ENCODE measurements around the gene MAP3K9.
A peak's percentile ranks its signal among the peaks of the same experiment; 100 is the strongest.

MAP3K9 gene

DNA sequence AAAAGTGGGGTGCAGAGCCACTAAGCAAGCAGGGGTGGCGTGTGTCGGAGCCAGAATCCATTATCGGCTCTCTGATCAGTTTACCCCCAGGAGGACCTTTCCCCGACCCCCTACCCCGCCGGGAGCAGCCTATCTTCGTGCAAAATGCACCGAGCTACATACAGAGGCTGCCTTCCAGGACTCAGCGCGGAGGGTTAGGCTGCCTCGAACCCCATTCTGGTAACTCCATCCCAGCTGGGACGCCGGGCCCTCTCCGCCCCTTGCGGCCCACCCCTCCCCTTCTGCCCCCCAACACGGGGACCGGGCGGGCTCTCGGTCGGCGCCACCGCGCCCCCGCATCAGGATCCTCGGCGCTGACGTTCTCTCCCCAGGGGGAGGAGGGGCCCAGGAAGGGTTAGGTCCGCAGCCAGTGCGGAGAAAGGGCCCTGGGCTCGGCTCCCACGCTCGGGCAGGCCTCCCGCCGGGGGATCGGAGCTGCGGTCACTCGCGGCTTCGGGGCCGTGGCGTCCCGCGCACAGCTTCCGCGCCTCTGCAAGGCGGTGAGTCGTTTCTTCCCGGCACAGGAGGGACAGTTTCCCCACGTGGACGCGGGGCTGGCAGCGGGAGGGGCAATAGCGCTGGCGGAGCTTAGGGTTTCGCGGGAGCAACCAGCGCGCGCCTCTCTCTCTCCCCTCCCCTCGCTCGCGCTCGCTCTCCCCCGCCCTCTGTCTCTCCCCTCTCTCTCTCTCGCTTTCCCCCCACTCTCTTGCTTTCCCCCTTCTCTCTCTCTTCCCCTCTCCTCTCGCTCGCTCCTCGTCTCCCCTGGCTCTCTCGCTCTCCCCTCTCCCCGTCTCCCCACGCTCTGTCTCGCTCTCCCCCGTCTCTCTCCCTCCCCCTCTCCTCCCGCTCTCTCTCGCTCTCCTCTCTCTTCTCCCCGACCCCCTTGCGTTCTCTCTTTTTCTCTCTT, 12.5 kb upstream of the MAP3K9 start:
- DNase-seq (ENCODE audit: low read depth): peak; percentile 57

DNA sequence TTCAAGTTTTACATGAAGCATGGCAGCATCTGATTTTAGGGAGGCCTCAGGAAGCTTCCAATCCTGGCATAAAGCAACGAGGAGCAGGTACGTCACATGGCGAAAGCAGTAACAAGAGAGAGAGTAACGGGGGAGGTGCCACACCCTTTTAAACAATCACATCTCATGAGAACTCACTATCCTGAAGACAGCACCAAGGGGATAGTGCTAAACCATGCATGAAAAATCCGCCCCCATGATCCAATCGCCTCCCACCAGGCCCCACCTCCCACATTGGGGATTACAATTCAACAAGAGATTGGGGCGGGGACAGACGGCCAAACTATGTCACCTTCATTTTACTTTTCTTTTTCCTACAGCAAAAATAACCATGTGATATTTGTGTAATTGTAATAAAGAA, 7.2 kb upstream of the MAP3K9 start:
- DNase-seq (ENCODE audit: low read depth): no peak

DNA sequence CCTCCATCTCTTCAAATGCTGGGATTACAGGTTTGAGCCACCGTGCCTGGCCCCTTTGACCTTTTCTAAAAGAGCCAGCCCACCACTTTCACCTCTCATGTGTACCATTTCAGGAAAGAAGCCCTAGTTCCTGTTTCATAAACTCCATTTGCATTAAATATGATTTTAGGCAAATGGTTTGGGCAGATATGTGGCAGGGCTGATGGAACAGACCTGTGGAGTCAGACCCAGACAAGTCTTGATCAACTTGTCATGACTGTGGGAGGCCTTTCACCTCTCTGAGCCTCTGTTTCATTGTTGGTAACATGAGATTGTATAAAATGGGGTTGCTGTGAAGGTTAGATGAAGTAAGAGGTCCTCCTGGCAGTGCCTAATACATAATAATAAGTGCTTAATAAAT, 5.2 kb upstream of the MAP3K9 start:
- DNase-seq (ENCODE audit: low read depth): no peak

DNA sequence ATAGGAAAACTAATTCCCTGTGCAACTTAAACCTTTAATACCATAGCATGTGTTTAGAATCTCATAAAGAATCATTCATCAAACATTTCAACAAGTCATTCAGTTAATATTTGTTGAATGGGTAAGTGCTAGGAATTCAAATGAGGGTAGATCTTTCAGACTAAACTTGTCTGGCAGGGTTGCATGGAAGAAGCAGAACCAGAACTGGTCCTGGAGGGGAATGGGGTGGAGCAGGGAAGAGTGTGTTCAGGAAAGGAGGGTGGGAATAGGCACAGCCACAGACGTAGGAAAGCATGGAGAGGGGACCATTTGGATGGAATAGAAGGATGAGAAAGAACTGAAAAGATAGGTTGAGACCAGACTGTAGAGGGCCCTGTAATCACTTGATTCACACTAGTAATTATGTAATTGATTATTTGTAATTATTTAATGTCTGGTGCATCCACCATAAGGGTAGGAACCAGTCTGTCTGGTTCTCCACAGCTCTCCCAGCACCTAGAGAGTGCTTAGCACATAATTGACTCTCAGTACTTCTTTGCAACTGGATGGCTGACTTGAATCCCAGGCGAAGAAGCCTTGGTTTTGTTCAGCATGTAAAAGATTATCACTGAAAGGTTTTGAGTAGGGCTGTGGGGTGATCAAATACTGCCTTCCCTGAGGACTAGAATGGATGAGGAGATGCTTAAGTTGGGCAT, 3.0 kb upstream of the MAP3K9 start:
- DNase-seq (ENCODE audit: low read depth): no peak

DNA sequence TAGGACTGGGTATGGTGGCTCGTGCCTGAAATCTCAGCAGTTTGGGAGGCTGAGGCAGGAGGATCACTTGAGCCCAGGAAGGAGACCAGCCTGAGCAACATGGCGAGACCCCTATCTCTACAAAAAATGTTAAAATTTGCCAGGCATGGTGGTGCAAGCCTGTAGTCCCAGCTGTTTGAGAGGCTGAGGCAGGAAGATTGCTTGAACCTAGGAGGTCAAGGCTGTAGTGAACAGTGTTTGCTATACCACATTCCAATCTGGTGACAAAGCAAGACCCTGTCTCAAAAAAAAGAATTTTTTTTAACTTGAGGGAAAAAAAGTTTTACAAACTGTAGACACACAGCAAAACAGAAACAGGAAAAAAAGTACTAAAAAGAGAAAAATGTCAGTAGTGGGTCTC, 2.3 kb upstream of the MAP3K9 start:
- DNase-seq (ENCODE audit: low read depth): no peak

DNA sequence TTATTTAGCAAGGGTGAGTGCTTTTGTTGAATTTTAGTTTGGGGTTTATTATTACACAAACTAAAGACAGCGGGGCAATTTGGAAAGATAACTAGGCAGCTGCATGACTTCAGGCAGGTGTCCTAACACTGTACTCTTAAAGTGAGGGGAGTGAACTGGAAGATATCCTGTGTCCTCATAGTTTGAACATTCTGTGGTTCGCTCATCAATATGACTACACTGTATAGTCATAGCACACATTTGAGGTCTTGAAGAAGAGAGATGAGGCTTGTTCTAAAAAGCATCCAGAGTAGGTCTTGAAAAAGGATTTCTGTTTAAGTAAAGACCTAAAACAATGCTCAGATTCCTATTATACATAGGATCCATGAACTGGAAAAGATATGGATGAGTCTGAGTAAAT, 1.7 kb upstream of the MAP3K9 start:
- no peak for DNase-seq (ENCODE audit: low read depth)

DNA sequence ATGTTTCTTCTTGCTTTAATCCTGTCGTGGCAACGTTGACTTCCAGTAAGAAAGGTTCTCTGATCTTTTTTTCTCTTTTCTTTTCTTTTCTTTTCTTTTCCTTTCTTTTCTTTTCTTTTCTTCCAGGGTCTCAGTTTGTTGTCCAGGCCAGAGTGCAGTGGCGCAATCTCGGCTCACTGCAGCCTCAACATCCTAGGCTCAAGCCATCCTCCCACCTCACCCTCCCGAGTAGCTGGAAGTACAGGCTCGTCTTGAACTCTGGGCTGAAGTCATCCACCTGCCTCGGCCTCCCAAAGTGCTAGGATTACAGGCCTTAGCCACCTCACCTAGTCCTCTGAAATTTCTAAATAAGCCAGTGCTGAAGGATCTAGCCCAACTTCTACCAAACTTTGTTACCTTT, 1.3 kb upstream of the MAP3K9 start:
- no peak for DNase-seq (ENCODE audit: low read depth)

DNA sequence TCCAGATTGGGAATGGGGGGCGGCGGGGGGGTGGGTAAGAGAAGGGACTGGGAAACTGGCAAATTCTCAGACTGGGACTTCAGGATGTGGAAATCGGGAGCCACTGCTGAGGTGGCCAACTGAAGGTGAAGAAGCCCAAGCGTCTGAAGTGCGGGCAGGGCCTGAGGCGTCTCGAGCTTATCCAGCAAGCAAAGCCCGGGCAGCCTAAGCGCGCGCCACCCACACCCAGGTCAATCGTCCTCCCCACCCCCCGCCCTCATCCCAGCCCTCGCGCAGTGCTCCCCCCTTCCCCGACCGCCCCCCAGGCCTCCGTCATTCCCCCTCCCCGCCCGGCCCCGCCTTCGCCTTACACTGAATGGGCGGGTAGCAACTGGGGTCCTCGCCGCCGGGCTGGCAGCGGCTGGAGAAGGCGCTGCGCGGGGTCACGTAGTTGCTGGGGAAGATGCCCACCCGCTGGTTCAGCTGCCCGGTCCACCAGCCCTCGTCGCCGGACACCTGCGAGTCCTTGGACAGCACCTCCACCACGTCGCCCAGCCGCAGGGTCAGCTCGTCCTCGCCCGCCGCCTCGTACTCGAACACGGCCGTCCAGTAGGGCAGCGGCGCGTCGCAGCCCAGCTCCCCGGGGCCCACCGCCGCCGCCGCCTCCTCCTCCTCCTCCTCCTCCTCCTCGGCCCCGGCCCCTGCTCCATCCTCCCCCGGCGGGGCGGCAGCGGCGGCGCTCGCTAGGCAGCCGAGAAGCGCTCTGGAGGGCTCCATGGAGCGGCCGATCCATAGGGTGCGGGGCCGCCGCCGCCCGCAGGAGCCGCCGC, 693 bp downstream of the MAP3K9 start:
- DNase-seq (ENCODE audit: low read depth): no peak

DNA sequence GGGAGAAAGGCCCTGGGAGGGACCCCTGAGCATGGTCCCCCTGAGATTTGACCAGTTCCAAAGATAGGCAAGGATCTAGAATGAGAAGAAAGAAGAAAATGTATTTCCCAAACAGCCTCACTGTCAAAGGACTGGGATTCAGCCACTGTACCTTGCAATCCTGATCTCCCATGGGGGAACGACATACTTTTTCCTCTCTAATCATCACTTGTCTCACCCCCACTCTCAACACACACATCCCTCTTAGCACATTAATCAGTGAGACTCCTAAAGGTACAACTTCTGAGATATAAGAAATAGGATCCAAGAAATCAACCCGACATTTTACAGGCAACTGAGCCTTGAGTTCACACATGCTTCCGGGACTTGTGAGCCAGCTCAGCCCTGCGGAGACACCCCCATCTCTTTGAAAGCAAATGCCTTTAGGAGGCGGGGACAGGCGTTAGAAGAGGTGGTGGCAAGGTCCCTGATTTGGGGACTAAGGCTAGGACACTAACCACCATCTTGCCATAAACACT, 1.4 kb downstream of the MAP3K9 start:
- no peak for DNase-seq (ENCODE audit: low read depth)

DNA sequence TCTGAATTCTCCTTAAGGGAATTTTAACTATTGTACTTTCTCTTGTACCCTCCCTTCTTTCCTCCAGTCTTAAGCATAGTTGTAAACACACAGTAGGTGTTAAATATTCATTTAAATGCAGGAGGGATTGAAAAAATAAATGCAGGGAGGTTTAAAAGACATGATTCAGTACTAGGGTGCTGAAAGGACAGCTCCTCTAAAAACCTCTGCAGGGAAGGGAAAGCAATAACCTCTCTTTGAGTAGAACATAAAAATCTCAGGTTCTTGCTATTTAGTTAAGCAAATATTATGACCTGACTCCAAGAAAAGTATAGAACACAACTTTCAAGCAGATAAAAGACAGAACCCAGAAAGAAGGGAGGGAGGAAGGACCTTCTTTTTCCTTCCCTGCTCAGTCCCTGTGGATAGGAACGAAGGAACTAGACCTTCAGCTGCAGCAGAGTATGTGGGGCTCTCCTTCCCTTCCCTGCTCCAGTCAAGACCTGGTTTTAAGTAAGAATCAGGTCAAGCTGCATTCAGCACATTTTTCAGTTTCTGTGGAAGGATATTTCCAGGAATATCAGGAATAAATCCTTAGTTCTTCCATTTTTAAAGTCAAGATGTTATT, 4.7 kb downstream of the MAP3K9 start:
- peak; percentile 29 for DNase-seq (ENCODE audit: low read depth)

DNA sequence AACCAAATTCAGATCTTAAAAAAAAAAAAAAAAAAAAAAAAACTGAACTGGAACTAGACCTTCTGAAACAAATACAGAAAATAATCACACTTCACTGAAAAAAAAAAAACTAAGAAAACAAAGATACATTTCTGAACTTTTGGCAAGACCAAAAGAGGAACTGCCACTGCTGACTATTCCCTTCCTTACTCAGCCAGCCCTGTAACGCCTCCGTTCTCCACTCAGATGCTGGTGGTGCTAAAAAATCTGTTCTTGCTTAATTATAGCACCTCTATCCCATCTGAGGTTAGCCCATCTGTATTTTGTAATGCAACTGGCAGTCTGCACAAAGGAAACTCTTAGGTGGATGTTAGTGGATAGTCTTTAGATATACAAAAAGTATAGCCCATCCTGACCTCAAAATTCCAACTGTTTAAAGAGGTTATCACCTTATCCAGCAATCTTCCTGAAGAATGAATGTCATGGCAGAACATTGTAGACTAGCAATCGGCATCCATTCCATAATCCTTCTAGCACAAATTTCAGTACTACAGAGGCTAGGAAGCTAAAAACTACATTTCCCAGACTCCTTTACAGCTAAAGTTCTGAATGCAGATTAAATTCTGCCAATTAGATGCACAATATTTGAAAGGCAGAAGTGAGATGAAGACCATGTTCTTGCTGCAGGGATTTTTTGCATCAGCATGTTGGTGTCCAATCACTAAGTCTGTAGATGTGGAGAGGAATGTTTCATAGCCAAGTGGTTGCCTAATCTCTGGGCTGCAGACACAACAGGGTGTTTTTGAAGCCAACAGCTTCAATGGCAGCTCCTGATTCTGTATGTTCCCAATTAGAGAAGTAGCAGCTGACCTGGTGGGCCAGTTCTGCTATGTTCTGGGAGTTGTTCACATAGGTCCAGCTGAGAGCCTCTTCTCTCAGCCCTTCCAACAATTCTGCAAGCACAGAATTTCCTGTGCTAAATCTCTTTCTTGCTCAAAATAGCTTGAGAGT, 5.7 kb downstream of the MAP3K9 start:
- no peak for DNase-seq (ENCODE audit: low read depth)

DNA sequence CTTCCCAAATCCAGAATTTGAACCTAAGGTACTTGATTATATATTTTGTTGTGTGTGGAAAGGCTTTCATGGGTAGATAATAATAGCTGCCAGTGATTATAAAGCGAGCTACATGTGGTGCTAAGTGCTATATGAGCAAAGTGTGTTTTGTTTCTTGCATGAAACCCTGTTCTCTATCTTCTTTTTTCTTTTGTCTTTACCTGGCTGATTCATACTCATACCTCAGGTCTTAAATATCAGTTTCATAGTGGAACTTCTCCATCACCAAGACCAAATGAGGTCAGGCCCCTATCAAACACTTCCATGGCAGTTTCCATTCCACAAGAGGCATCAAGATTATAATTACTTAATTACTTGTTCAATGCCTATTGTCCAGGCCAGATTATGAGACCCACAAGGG, 6.9 kb downstream of the MAP3K9 start:
- DNase-seq (ENCODE audit: low read depth): no peak

DNA sequence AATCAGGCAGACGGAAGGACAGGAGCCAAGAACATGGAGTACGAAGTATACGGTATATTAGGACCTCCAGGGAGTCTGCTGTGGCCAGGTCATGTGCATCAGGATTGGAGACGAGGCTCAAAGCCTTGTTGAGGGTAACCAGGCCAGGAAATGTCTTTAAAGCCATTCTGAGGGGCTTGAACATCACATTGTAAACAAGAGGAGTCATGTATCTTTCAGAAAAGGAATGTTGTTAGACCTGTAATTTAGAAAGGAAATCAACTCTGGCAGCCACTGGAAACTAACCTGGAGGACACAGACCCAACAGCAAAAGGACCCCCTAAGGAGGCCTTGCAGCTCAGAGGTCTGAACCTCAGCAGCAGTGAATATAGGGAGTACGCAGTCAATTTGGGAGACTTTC, 7.5 kb downstream of the MAP3K9 start:
- no peak for DNase-seq (ENCODE audit: low read depth)

DNA sequence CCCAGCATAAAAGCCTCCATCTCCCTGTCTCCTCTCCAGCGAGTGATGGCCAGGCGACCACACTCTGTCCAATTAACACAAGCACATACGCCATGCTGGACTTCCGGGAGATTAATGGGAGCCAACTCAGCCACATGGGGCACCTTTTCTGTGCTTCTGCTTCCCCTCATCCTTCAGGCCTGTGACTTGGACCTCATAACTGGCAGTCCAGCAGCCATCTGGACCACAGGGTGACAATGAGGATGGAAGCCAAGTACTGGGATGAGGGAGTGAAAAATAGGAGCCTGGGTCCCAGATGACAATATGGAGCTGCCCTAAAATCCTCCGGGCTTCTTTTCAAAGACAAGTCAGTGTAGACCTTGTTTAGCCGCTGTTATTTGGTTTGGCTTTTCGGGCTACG, 12.8 kb downstream of the MAP3K9 start:
- no peak for DNase-seq (ENCODE audit: low read depth)

DNA sequence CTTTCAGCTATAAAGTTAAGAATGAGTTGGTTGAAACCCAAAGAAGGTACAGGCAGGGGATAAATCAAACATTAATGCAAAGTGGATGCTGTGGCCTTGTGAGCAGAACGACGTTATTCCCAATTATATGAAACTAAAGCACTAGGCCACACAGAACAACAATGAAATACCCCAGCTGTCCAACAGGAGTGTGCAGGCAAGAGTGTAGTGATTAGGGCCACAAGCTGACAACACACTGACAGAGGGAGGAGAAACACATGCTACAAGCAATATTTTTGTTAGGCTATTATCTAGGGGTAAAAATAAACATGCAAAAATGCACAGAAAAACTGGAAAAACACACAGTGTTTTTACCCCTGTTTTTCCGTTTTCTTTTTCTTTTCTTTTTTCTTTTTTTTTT, 15.0 kb downstream of the MAP3K9 start:
- no peak for DNase-seq (ENCODE audit: low read depth)

DNA sequence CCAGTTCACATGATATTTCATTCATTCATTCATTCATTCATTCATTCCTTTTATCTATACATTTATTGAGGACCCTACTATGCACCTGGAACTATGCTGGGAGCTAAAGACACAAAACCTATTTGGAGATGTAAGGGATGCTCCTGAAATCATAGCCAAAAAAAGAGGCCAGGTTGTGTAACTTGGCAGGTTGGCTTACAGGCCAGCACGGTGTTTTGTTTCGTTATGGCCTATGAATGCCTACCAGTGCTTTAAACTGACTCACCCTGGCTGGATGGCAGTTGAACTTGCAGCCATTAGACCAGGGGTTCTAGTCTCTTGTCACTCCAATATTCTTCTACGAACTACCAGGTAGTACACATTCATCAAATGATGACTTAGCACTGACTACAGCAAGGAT, 15.7 kb downstream of the MAP3K9 start:
- DNase-seq (ENCODE audit: low read depth): no peak

DNA sequence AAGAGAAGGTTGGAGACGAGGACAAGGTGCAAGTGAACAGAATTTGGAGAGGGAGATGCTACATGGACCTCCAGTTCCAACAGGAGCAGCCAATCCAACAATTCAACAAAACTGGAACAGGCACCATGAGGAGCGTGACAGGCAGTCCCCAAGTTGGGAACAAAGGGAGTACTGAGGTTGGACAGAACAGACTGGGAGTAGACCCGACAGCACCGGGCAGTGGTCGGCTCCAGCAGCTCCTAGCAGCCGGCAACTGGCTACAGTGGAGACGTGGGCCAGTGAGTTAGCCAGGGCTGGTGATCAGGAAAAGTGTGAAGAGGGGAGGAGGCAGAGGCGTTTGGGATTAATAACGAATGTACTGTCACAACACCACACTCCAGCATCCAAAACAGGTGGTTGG, 16.4 kb downstream of the MAP3K9 start:
- no peak for DNase-seq (ENCODE audit: low read depth)

DNA sequence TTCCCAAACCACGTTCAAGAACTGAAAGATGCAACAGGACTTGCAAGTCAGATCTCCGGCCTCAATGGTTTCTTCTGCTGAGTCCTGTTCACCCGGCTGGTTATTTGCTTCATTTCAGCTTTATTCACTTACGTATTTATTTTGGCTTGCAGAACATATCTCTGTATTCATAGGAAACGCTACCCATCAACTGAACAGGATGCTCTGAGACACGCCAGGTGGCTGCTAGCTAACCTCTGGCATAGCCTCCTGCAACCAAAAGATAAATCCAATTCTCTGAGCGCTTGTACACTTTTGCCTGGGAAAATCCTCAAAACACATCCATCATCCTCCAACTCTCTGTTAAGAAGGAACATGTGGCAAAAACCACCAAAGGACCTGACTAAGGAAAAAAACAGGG, 17.3 kb downstream of the MAP3K9 start:
- no peak for DNase-seq (ENCODE audit: low read depth)

DNA sequence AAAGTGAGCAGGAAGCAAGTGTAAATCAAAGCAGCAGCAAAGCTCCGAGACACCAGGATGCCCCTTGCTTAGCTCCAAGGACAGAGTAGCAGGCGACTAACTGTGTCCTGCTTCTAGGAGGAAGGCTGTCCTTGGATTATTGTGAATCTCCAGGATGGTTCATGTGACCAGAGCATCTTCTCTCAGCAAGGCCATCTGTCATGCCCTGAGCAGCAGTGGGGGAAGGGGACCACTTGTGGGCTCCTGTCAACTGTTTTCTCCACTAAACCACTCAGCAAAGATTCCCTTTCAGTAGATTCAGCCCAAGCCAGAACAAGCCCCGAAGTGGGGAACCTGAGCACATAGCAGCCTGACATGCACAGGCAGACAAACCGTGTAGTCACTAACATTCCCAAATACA, 19.4 kb downstream of the MAP3K9 start:
- DNase-seq (ENCODE audit: low read depth): no peak

DNA sequence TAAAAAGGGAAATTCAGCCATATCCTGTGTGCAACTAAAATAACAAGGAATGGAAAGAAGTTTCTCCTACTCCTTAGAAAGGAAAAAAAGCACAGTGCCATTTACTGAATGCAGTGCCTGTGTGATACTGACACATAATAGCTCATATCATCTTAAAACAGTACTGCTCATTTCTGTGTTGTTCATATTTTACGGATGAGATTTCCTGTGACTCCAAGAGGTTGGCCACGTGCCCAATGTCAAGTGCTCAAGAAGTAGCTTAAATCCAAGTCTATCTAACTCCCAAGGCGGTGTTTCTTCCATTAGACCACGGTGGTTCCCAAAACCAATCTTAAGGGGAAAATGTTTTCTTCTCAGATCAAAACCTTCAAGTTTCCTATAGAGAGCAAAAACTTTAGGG, 20.0 kb downstream of the MAP3K9 start:
- peak; percentile 63 for DNase-seq (ENCODE audit: low read depth)

DNA sequence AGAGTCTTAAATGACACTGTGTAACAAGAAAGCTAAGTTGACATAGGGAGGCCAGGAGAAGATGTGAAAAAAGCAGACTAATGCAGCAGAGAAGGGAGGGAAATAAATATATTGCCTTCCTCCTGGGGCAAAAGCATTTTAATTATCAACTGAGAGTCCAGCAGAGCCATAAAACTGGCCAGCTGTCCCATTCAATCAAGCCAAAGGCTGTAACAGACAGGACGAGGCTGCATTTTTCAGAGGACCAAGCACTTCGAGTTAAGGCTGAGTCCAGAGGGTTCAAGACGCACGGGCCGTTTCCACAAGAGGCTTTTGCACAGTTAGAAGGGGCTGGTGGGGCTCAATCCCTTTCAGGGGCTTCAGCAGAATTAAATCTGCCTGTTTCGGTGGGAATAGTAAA, 20.4 kb downstream of the MAP3K9 start:
- peak; percentile 13 for DNase-seq (ENCODE audit: low read depth)

Measured in EH (cell line).